Keratinocyte (primary cell): Measurements from ENCODE around the gene ADAT3. TPM values are rescaled to one million over a fixed set of nuclear protein-coding genes. Genes with fewer than 3 reads are reported as not detected.
"Not testable (repeated sequence)": the region's sequence is repeated elsewhere in the genome, so short reads cannot be mapped to it uniquely, and the experiment has no call there.

Source experiments
- DNase-seq: peaks from one replicate; pipeline ENCODE4 v3.0.0-alpha.2; 2011; ENCODE audit warnings: low read depth, missing footprints, low spot score
- FAIRE-seq: peaks from 2 replicates; lab custom pipeline; 2011; peaks lifted over from hg19 to GRCh38; lab: Jason Lieb, UNC
- H2AFZ ChIP-seq: 2 replicates; pipeline ENCODE4 v1.6.0; 2012; ENCODE audit warnings: low read length, control low read depth, inconsistent platforms; ENCODE audit not compliant: control insufficient read depth
- H3K27ac ChIP-seq: 2 replicates; pipeline ENCODE4 v1.5.1; 2011; ENCODE audit warnings: low read length; ENCODE audit not compliant: control insufficient read depth, insufficient read depth
- H3K27me3 ChIP-seq: 3 replicates; pipeline ENCODE4 v1.6.0; 2011; ENCODE audit warnings: low read length; ENCODE audit not compliant: control insufficient read depth, insufficient read depth; ENCODE audit errors: extremely low read depth
- H3K36me3 ChIP-seq, 2 experiments: 2 replicates in 1 of 2; 3 replicates in 1 of 2; pipeline ENCODE4 v1.5.1; 2011; ENCODE audit warnings: low read length in 2 of 2, mild to moderate bottlenecking in 1 of 2; ENCODE audit not compliant: control insufficient read depth in 2 of 2, insufficient read depth in 2 of 2; ENCODE audit errors: extremely low read depth in 1 of 2
- H3K4me1 ChIP-seq: 3 replicates; pipeline ENCODE4 v1.5.1; 2011; ENCODE audit warnings: low read length; ENCODE audit not compliant: control insufficient read depth, insufficient read depth; ENCODE audit errors: extremely low read depth
- H3K4me2 ChIP-seq: 3 replicates; pipeline ENCODE4 v1.6.0; 2011; ENCODE audit warnings: low read depth, low read length; ENCODE audit not compliant: control insufficient read depth, insufficient read depth; ENCODE audit errors: extremely low read depth
- H3K4me3 ChIP-seq, 3 experiments: fragments of 200-600 bp in 1 of 3; sonication (generic) in 1 of 3; 2 replicates in 2 of 3; 3 replicates in 1 of 3; pipeline ENCODE4 v1.5.1; 2011 to 2016; ENCODE audit warnings: low read length in 3 of 3, mild to moderate bottlenecking in 3 of 3, control low read depth in 2 of 3, inconsistent platforms in 1 of 3, low read depth in 1 of 3, mixed read lengths in 1 of 3, mixed run types in 1 of 3, moderate library complexity in 1 of 3; ENCODE audit not compliant: control insufficient read depth in 2 of 3, insufficient read depth in 2 of 3; ENCODE audit errors: extremely low read depth in 1 of 3
- H3K79me2 ChIP-seq: 2 replicates; pipeline ENCODE4 v1.6.0; 2012; ENCODE audit warnings: low read length; ENCODE audit not compliant: control insufficient read depth, insufficient read depth
- H3K9ac ChIP-seq: 3 replicates; pipeline ENCODE4 v1.6.0; 2011; ENCODE audit warnings: low read length; ENCODE audit not compliant: control insufficient read depth, insufficient read depth; ENCODE audit errors: extremely low read depth
- H3K9me1 ChIP-seq: 3 replicates; pipeline ENCODE4 v1.6.0; 2011; ENCODE audit warnings: low read length; ENCODE audit not compliant: control insufficient read depth, insufficient read depth; ENCODE audit errors: extremely low read depth
- H3K9me3 ChIP-seq: 2 replicates; pipeline ENCODE4 v1.5.1; 2012; ENCODE audit warnings: low read depth, low read length; ENCODE audit not compliant: control insufficient read depth
- H4K20me1 ChIP-seq: 3 replicates; pipeline ENCODE4 v1.6.0; 2011; ENCODE audit warnings: low read length; ENCODE audit not compliant: control insufficient read depth, insufficient read depth; ENCODE audit errors: extremely low read depth
- CTCF ChIP-seq, 3 experiments: IDR thresholded peaks in 1 of 3; conservative IDR thresholded peaks in 1 of 3; optimal IDR thresholded peaks in 1 of 3; 2 replicates in 2 of 3; 3 replicates in 1 of 3; pipeline versions ENCODE3 to v1.5.1; 2011; ENCODE audit warnings: low read length in 3 of 3, mild to moderate bottlenecking in 3 of 3, moderate library complexity in 2 of 3, control low read depth in 1 of 3, inconsistent platforms in 1 of 3; ENCODE audit not compliant: insufficient read depth in 2 of 3; ENCODE audit errors: extremely low read depth in 1 of 3
- EZH2 ChIP-seq: IDR thresholded peaks from one replicate; pipeline ENCODE4 v1.6.1; 2012; ENCODE audit warnings: inconsistent platforms, mild to moderate bottlenecking, low read length, moderate library complexity
- dilution Hi-C: fragments of 300-500 bp; cut with MboI; formaldehyde crosslinking; loops from one replicate; pipeline ENCODE4 v1.7.0; 2020; ENCODE audit warnings: low sequenced_read_pairs; ENCODE audit not compliant: extremely low pct_ligation_motif_present
- polyA plus RNA-seq, 5 experiments: library from polyadenylated mRNA; depleted of rRNA in 3 of 5; stranded (reverse) in 3 of 5; stranded (forward) in 1 of 5; unstranded in 1 of 5; fragments of >200 nt; gene quantifications; 1 replicate in 1 of 5; 2 replicates in 3 of 5; 3 replicates in 1 of 5; pipeline versions ENCODE4 v1.2.1 to v1.2.3, GENCODE V29; 2011 to 2012; ENCODE audit warnings: missing spikeins in 2 of 5, low read depth in 1 of 5, low replicate concordance in 1 of 5

Gene ADAT3
- polyA plus RNA-seq, 1 donor (not counting 4 experiments of a cell fraction or from before 2014, with no cell fraction given) = 0.55 TPM

- Histone ChIP-seq H3K36me3 (peaks cover 5 to 11% of the 10 kb centered on the region in 2 experiments), H3K9me1 (peaks cover 6% of the 10 kb centered on the region), H3K4me3 (peak overlapping the region; percentile 68 to 80 (median 80)), H2AFZ (peak overlapping the region; percentile 37), H3K79me2 (peaks cover 47% of the 10 kb centered on the region), H3K27ac (peak overlapping the region; percentile 64), H3K9ac (peak overlapping the region; percentile 84), H4K20me1 (peaks cover 25% of the 10 kb centered on the region), H3K4me2 (peak overlapping the region; percentile 96), H3K27me3 (no peaks in the 10 kb centered on the region), H3K4me1 (peaks cover 24% of the 10 kb centered on the region), H3K9me3 (no peaks in the 10 kb centered on the region)
- DNase-seq (no peak), FAIRE-seq (no peak)
- TF ChIP-seq EZH2 (no peak), CTCF (optimal IDR thresholded peaks at IDR 0.05 in 1 of 3, IDR thresholded peaks at IDR 0.05 in 1 of 3, conservative IDR thresholded peaks at IDR 0.05 in 1 of 3; ENCODE audit: extremely low read depth in 1 of 3, insufficient read depth in 2 of 3, low read length in 3 of 3) (no peak)
- dilution Hi-C loops = no loop called here
These were observed 20.4 kb upstream of the ADAT3 start for GRCh38 chr19:1884719-1885334.

DNA sequence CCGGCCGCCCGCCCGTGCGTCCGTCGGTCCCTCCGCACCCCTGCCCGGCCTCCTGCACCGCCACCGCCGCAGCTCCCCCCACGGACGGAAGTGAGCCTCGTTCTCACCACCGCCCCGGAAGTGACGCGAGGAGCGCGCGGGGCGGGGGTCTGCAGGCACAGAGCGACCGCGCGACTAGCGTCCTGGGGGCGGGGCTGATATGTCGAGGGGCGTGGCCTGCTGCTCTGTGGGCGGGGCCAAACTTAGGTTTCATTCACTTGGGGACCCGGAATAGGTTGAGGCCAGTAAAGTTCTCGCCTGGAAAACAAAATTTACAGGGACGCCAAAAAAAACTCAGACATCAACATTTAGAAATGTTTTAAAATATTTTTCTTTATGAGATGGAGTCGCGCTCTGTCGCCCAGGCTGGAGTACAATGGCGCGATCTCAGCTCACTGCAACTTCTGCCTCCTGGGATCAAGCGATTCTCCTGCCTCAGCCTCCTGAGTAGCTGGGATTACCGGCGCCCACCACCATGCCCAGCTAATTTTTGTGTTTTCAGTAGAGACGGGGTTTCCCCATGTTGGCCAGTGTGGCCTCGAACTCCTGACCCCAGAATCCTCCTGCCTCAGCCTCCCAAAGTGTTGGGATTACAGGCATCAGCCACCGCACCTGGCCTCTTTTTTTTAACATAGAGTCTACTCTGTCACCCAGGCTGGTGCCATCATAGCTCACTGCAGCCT lies 19.6 kb upstream of the ADAT3 start, which contains the start of gene ABHD17A:
ABHD17A (minus strand) TSS at position 99 of the 722 bp plus-strand sequence. CDS start 3,930 bp downstream, outside the sequence.
- dilution Hi-C loops, DNase-seq, H3K27me3 ChIP-seq, H3K9me3 ChIP-seq, H3K9me1 ChIP-seq, H3K36me3 ChIP-seq: not testable (repeated sequence)
- H3K4me1 ChIP-seq = peaks cover 24% of the 10 kb centered on the region
- H3K27ac ChIP-seq = peak within 1 kb of the TSS; percentile 64
- H3K4me3 ChIP-seq = peak within 1 kb of the TSS; percentile 68 to 80 (median 80)
- H3K4me2 ChIP-seq = peak within 1 kb of the TSS; percentile 96
- H3K79me2 ChIP-seq = peaks cover 40% of the 10 kb centered on the region
- peaks cover 20% of the 10 kb centered on the region for H4K20me1 ChIP-seq
- FAIRE-seq = peak; percentile 61
- H2AFZ ChIP-seq = peak within 1 kb of the TSS; percentile 37
- H3K9ac ChIP-seq = peak within 1 kb of the TSS; percentile 84

- dilution Hi-C loops, H3K27me3 ChIP-seq, H3K27ac ChIP-seq, H3K9ac ChIP-seq, H3K4me2 ChIP-seq, DNase-seq, H2AFZ ChIP-seq, H3K4me3 ChIP-seq, H3K9me3 ChIP-seq, H3K9me1 ChIP-seq, FAIRE-seq, H3K36me3 ChIP-seq: not testable (repeated sequence)
- Histone ChIP-seq H3K4me1 (peaks cover 20% of the 10 kb centered on the region), H4K20me1 (peaks cover 16% of the 10 kb centered on the region), H3K79me2 (peaks cover 35% of the 10 kb centered on the region)
These were observed 18.8 kb upstream of the ADAT3 start for GRCh38 chr19:1886360-1886759.
